Osteoblast (primary cell): ENCODE data around the gene ATRN. TPM values are rescaled to one million over a fixed set of nuclear protein-coding genes. Genes with fewer than 3 reads are reported as not detected.

Experiments
- DNase-seq: peaks from one replicate; pipeline ENCODE4 v3.0.0; 2011; ENCODE audit warnings: low spot score, mixed read lengths; ENCODE audit not compliant: insufficient read length; ENCODE audit errors: missing footprints
- H2AFZ ChIP-seq: 2 replicates; pipeline ENCODE4 v1.6.0; 2011; ENCODE audit warnings: mild to moderate bottlenecking, low read length
- H3K27ac ChIP-seq: 2 replicates; pipeline ENCODE4 v1.5.1; 2011; ENCODE audit warnings: mild to moderate bottlenecking, low read depth, low read length, moderate library complexity
- H3K27me3 ChIP-seq: 2 replicates; pipeline ENCODE4 v1.6.0; 2012; ENCODE audit warnings: mild to moderate bottlenecking, control low read depth, inconsistent platforms, low read length, moderate library complexity; ENCODE audit not compliant: insufficient read depth
- H3K36me3 ChIP-seq: 2 replicates; pipeline ENCODE4 v1.5.1; 2011; ENCODE audit warnings: mild to moderate bottlenecking, low read length, control low read depth, moderate library complexity; ENCODE audit not compliant: insufficient read depth
- H3K4me1 ChIP-seq: 2 replicates; pipeline ENCODE4 v1.5.1; 2011; ENCODE audit warnings: mild to moderate bottlenecking, low read length, control low read depth, moderate library complexity; ENCODE audit not compliant: insufficient read depth
- H3K4me2 ChIP-seq: 2 replicates; pipeline ENCODE4 v1.6.0; 2011; ENCODE audit warnings: mild to moderate bottlenecking, low read length; ENCODE audit not compliant: insufficient read depth
- H3K4me3 ChIP-seq: fragments of 200-600 bp; sonication (generic); 3 replicates; pipeline ENCODE4 v1.5.1; 2012; ENCODE audit warnings: mild to moderate bottlenecking, low read length, inconsistent platforms; ENCODE audit not compliant: insufficient read depth
- H3K79me2 ChIP-seq: 2 replicates; pipeline ENCODE4 v1.6.0; 2012; ENCODE audit warnings: mild to moderate bottlenecking, low read length, control low read depth, inconsistent platforms; ENCODE audit not compliant: insufficient read depth
- H3K9me3 ChIP-seq: 2 replicates; pipeline ENCODE4 v1.5.1; 2011; ENCODE audit warnings: low read depth, low read length, control low read depth
- H4K20me1 ChIP-seq: 2 replicates; pipeline ENCODE4 v1.6.0; 2012; ENCODE audit warnings: mild to moderate bottlenecking, low read length, control low read depth; ENCODE audit not compliant: insufficient read depth
- CTCF ChIP-seq: IDR thresholded peaks from 2 replicates; pipeline ENCODE4 v1.5.1; 2011; ENCODE audit warnings: mild to moderate bottlenecking, low read depth, low read length, moderate library complexity; ENCODE audit errors: extremely low read depth
- total RNA-seq: library from RNA; depleted of rRNA; stranded (reverse); fragments of >200 nt; gene quantifications from 2 replicates; pipeline ENCODE4 v1.2.3, GENCODE V29; 2012

The ATRN gene
- total RNA-seq, 1 donor, result 48.1 TPM

DNA sequence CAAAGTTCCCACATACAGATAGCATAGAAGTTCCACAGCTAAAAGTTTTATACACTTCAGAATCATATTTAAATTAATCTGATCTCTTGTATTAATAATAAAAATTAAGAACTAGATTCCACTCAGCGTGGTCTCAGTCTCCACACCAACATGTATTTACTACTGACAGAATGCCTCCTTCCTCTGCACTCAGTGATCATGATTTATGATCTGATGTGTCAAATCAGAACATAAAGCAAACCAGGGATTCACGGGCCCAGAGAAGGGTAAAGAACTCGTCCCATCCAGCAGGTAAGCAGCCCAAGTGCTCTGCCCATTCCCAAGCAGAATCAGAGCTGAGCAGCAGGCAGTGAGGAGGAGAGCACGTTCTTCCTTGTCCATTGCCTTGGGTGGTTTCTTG, 14.2 kb upstream of the ATRN start:
- no peak for DNase-seq
- H2AFZ ChIP-seq, result no peak overlapping the region
- H3K36me3 ChIP-seq, result no peaks in the 10 kb centered on the region
- no peak overlapping the region for H3K27ac ChIP-seq
- no peak for TF ChIP-seq CTCF
- H4K20me1 ChIP-seq, result no peaks in the 10 kb centered on the region
- no peaks in the 10 kb centered on the region for H3K4me1 ChIP-seq
- H3K9me3 ChIP-seq, result no peaks in the 10 kb centered on the region
- H3K79me2 ChIP-seq, result no peaks in the 10 kb centered on the region
- no peak overlapping the region for H3K4me3 ChIP-seq
- peaks cover 21% of the 10 kb centered on the region for H3K27me3 ChIP-seq
- no peak overlapping the region for H3K4me2 ChIP-seq

GRCh38 chr20:3459881-3460307, 10.9 kb upstream of the ATRN start:
- no peak for TF ChIP-seq CTCF
- no peak overlapping the region for H3K4me3 ChIP-seq

DNA sequence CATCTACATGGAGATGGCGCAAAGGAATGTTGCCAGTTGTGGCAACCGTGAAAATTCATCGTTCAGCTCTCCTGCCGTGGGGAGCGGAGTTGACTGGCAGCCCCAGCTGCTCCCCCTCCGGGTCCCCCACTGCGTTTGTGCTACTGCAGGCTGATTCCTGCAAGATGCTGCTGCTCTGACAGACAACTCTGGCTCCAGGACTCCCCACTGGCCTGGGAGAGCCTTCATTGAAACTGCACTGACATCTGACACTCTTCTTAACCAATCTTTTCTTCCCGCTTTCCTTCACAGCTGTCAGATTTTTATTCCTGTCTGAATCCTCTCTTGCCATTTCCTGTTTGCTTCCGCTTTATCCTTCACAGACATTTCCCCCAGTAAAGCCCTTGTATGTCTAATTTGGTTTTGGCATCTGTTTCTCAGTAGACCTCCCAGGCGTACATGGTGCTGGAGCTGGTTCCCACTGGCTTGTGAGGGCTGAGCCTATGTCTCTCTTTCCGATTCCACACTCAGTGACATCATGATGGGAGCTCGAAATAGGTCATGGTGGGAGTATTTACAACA, 9.5 kb upstream of the ATRN start:
- Histone ChIP-seq H3K36me3 (no peaks in the 10 kb centered on the region), H3K27me3 (peaks cover 19% of the 10 kb centered on the region), H3K27ac (no peak overlapping the region), H3K4me2 (peak overlapping the region; percentile 69), H3K4me1 (no peaks in the 10 kb centered on the region), H3K9me3 (no peaks in the 10 kb centered on the region), H3K4me3 (peak overlapping the region; percentile 43), H2AFZ (peak overlapping the region; percentile 82), H4K20me1 (no peaks in the 10 kb centered on the region), H3K79me2 (no peaks in the 10 kb centered on the region)
- TF ChIP-seq CTCF, result no peak
- no peak for DNase-seq

More at GRCh38 chr20:3459881-3460307, 10.9 kb upstream of the ATRN start:
- H3K36me3 ChIP-seq, result no peaks in the 10 kb centered on the region
- no peaks in the 10 kb centered on the region for H4K20me1 ChIP-seq
- H3K9me3 ChIP-seq, result no peaks in the 10 kb centered on the region
- H3K4me2 ChIP-seq, result no peak overlapping the region
- no peak overlapping the region for H3K27ac ChIP-seq
- H2AFZ ChIP-seq, result no peak overlapping the region
- no peaks in the 10 kb centered on the region for H3K79me2 ChIP-seq
- no peaks in the 10 kb centered on the region for H3K4me1 ChIP-seq
- H3K27me3 ChIP-seq, result peaks cover 11% of the 10 kb centered on the region
- no peak for DNase-seq

DNA sequence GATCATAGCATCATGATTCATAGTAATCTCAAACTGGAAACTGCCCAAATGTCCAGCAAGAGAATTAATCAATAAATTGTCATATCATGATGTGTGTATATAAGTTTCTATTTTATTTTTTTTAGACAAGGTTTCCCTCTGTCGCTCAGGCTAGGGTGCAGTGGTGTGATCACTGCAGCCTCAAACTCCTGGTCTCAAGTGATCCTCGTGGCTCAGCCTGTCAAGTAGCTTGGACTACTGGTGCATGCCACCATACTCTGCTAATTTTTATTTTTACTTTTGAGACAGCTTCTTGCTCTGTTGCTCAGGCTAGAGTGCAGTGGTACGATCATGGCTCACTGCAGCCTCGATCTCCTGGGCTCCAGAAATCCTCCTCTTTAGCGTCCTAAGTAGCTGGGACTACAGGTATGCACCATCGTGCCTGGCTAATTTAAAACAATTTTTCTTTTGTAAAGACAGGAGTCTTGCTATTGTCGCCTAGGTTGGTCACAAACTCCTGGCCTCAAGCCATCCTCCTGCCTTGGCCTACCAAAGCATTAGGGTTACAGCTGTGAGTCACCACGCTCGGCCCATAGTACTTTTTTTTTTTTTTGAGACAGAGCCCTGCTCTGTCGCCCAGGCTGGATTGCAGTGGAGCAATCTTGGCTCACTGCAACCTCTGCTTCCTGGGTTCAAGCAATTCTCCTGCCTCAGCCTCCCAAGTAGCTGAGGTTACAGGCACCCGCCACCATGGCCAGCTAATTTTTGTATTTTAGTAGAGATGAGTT, 8.7 kb upstream of the ATRN start:
- no peak for DNase-seq
- Histone ChIP-seq H3K27me3 (peaks cover 17% of the 10 kb centered on the region), H3K36me3 (no peaks in the 10 kb centered on the region), H2AFZ (no peak overlapping the region), H3K27ac (no peak overlapping the region), H3K4me3 (no peak overlapping the region), H3K9me3 (no peaks in the 10 kb centered on the region), H3K79me2 (no peaks in the 10 kb centered on the region), H3K4me1 (no peaks in the 10 kb centered on the region), H4K20me1 (no peaks in the 10 kb centered on the region), H3K4me2 (no peak overlapping the region)
- no peak for TF ChIP-seq CTCF
